DMS79 (cell line): ENCODE measurements around the gene SPRR2D.
"Not testable (repeated sequence)": the region's sequence is repeated elsewhere in the genome, so short reads cannot be mapped to it uniquely, and the experiment has no call there.

Experiments
- DNase-seq: peaks from one replicate; lab custom pipeline; 2025; lab: John Stamatoyannopoulos, UW

The SPRR2D gene

GRCh38 chr1:153040950-153041631, at the start of gene SPRR2D:
TSS of gene SPRR2D (minus strand) at chr1:153041120. CDS start at chr1:153040346, 774 bp downstream.
- no peak for DNase-seq

- no peak for DNase-seq
Measured at GRCh38 chr1:153087652-153088051, 46.7 kb upstream of the SPRR2D start.

- no peak for DNase-seq
Measured at GRCh38 chr1:153081736-153082135, 40.8 kb upstream of the SPRR2D start.

GRCh38 chr1:153072806-153073726, 32.1 kb upstream of the SPRR2D start:
- no peak for DNase-seq

- DNase-seq = no peak
Measured at GRCh38 chr1:153071511-153071910, 30.6 kb upstream of the SPRR2D start, which contains the start of gene SPRR2B. TSS of gene SPRR2B (minus strand) at chr1:153071611. CDS start at chr1:153070839, 772 bp downstream.

GRCh38 chr1:153070243-153070642, 29.3 kb upstream of the SPRR2D start:
- DNase-seq = no peak

- DNase-seq = no peak
Measured at GRCh38 chr1:153058826-153059784, 18.2 kb upstream of the SPRR2D start.

- no peak for DNase-seq
Measured at GRCh38 chr1:153058154-153058553, 17.2 kb upstream of the SPRR2D start.

GRCh38 chr1:153057375-153057774, 16.5 kb upstream of the SPRR2D start, which contains the start of gene SPRR2A:
TSS of gene SPRR2A (minus strand) at chr1:153057512. CDS start at chr1:153056735, 777 bp downstream.
- no peak for DNase-seq

- DNase-seq = not testable (repeated sequence)
Measured at GRCh38 chr1:153056111-153056510, 15.2 kb upstream of the SPRR2D start.

- DNase-seq = no peak
Measured at GRCh38 chr1:153049211-153049610, 8.3 kb upstream of the SPRR2D start.

- DNase-seq = no peak
Measured at GRCh38 chr1:153035211-153035610, 5.7 kb downstream of the SPRR2D start.

- DNase-seq = peak; percentile 33
Measured at GRCh38 chr1:153032677-153033308, 8.1 kb downstream of the SPRR2D start.

GRCh38 chr1:153032073-153032472, 8.8 kb downstream of the SPRR2D start:
- DNase-seq = peak; percentile 60

- no peak for DNase-seq
Measured at GRCh38 chr1:153030895-153031294, 10.0 kb downstream of the SPRR2D start, which contains the start of gene SPRR1B. TSS of gene SPRR1B (plus strand) at chr1:153031203. CDS start at chr1:153032346, 1,143 bp downstream.

- DNase-seq = no peak
Measured at GRCh38 chr1:153028766-153029165, 12.2 kb downstream of the SPRR2D start.

GRCh38 chr1:153025797-153026196, 15.1 kb downstream of the SPRR2D start:
- no peak for DNase-seq

GRCh38 chr1:153024413-153024812, 16.5 kb downstream of the SPRR2D start:
- no peak for DNase-seq

GRCh38 chr1:153023109-153023508, 17.8 kb downstream of the SPRR2D start:
- DNase-seq = no peak

GRCh38 chr1:153022340-153022739, 18.6 kb downstream of the SPRR2D start:
- not testable (repeated sequence) for DNase-seq

GRCh38 chr1:153021829-153022228, 19.1 kb downstream of the SPRR2D start:
- DNase-seq = not testable (repeated sequence)
